IPS-NIHi7 (cell line): ENCODE measurements around the gene SMPD3.

Source experiments
- DNase-seq: peaks from one replicate; pipeline ENCODE4 v3.0.0; 2012; ENCODE audit warnings: mixed read lengths; ENCODE audit errors: extremely low spot score

The SMPD3 gene

DNA sequence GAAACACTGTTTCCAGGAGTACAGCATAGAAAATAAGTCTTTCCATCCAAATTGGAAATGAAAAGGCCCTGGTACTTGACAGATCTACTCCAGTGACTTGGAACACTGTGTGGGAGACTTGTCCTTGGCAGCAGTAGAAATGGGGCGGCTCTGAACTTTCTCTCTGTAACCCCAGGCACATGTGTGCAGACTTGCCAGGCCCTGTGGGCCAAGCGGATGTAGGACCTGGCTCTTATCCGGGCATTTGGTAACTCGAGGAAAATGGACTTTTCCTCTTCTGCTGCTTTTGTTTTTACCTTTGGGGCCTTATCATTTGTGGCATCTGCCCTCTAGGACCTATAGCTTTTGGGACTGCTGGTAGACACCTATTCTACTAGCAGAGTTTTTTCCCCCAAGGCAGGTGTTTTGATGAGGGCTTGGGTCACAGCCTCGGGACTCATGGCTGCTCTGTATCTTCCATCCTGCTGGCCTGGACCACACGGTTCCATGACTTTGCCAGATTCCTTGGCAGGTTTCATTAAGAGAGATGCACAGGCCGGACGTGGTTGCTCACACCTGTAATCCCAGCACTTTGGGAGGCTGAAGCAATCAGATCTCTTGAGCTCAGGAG lies 43.5 kb downstream of the SMPD3 start:
- DNase-seq: no peak

DNA sequence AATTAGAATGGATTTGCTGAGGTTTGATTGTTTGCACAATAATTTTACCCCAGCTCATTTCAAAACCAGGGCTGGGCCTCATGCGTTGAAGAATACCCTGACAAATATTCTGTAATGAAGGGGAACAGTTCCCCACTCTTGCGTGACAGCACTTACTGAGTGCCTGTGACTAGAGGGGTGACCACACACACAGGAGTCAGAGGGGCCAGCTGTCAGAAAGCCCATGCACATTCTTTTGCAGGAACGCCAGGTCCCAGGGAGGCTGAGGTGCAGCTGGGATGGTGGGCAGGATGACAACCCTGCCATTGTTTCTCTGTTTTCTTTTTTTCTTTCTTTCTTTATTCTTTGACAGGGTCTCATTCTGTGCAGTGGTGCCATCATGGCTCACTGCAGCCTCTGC lies 44.6 kb downstream of the SMPD3 start:
- DNase-seq: no peak

DNA sequence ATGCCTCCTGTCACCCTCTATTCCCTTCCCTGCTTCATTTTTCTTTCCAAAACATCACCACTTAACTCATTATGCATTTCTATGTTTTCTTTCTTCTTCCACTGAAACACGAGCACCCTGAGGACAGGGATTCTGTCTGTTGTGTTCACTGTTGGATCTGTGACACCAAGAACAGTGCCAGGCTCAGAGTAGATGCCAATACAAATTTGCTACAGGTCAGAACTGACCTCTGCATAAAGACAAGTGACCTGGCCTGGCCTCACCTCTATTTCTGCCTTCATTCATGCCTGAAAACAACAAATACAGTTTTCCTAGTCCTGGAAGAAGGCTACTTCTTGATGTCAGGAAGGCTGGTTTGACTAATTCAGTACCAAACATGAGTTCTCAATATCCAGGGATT lies 45.1 kb downstream of the SMPD3 start:
- DNase-seq: no peak

DNA sequence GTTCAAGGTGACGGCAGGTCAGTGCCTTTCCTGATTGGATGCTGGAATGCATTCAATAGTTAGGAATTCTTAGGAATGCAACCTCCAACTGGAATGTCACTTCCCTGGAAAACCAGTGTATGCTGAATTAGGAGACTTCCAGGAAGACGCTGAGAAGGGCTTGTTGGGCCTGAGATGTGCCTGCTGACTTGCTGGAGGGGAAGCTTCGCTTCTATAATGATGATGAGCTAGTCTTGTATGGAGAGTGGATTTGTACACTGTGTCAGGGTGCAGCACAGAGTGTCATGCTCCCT lies 45.6 kb downstream of the SMPD3 start:
- no peak for DNase-seq

DNA sequence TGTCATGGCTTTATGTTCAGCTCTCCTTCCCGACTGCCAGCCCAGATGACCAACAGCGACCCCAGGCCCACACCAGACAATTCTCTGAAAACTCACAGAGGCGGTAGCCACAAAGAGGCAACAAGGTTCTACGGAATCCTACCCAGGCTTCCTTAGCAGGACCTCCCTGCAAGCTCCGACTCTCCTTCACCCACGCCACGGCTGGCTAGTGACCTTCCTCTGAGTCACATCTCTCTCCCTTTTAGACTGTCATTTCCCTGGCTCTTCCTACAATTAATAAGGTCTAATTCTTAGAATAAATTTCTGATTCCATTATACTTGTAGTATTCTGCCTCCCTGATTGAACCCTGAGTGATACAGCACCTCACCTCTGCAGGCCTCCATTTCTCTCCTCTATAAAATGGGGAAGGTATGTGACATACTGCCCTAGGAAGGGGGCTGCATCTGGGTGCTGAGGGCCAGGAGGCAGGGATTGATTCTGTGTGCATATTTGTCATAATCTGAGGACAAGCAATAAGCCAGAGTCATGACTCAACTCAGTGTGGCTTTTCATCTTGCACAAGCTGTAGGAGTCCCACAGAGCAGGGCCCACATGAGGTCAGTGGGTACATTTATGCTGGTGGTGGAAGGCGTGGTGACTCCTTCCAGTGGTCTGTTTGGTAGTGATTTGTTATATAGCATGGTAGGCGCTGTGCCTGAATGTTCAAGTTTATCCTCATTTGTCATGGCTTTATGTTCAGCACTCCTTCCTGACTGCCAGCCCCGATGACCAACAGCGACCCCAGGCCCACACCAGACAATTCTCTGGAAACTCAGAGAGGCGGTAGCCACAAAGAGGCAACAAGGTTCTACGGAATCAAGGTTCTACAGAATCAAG lies 46.2 kb downstream of the SMPD3 start:
- no peak for DNase-seq

DNA sequence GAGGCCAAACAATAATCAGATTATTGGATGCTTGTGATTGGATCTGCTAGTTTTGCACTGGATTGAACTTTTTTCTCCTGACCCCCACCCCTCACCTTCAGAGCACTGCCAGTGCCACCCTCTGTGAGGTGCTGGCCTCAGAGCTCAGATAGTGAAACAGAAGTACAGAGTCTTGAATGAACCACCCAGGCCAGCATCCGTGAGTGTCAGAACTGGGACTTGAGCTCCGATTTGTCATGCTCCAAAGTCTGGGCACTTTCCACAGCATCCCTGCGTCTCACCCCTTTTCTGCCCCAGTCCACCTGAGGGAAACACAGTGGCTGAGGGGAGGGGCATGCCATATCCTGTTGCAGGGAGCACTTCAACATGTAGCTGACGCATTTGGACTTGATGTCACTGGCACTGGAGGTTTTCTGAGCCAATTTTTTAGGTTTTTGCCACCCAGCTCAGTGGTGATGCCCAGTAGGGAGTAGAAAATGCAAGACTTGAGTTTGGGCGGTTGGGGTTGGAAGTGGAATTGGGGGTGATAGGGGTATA lies 47.3 kb downstream of the SMPD3 start:
- DNase-seq: no peak

DNA sequence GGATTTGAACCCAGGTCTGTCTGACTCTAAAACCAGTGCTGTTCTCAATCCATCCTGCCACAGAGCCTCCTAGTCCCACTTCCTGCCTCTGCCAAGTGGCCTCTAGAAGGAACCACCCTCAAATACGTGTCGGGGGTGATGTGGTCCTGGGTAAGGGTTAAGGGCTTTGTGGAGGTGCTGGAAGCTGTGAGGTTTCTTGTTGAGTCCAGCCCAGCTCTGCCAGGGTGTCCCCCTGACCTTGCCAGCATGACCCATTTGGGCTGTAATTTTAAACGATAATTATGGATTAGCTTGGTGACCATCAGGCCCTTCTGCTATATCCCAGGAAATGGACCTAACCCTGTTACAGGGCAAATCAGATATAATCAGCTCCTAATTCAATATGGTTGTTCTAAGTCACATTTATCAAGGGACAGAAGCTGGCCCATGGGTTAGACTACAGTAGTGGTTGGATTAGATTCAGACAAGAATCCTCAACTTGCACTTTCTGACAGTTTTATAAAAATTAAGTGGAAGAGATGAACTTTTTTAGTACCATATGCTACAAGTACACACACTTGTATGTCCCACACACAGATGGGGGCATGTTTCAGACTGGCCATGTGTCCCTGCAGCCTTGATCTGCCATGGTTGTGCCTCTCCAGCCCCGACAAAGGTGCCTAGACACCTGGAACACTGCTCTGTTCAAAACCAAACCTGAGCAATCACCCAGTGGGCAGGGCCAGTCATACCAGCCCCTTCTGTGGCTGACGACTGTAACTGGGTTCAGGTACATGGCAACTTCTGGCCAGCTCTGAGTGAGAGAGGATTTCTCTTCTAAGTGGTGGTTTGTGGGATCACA lies 48.0 kb downstream of the SMPD3 start:
- no peak for DNase-seq

DNA sequence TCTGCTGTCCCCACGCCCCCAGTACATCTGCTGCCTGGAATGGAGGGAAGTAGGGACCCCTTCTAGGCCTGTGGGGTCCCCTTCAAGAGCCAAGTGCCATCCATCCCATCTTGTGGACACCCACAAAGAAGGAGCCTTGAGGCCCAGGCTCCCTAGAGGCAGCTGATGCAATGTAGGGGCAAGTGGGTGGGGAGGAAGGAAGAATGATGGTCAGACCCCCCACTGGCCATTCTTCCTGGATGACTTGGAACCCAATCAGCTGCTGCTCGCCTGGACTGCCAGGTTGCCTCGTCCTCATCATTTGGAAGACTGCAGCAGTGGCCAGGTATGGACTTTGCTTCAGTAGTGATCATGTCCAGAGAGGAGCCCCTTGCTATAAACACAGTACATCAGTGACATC lies 48.9 kb downstream of the SMPD3 start:
- no peak for DNase-seq

DNA sequence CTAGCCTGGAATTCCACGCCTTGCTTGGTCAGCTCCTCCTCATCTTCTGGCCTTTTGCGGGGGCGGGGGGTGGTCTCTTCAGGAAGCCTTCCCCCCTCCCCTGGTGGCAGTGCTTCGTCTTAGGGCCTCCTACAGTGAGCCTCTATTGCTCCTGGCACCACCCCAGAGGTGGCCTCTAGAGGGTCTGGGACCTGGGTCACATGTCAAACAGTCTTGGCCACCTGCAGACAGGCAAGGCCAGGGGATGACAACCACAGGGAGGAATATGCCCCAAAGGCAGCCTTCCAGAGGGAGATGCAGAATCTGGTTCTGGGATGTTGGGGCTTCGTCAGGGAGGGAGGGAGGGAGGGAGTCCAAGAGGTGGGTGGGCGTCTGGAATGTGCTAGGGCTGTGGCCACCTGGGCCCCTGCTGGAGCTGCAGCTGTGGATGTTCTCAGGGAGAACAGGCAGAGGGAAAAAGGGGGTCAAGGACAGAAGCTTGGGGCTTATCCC lies 50.6 kb downstream of the SMPD3 start:
- no peak for DNase-seq

DNA sequence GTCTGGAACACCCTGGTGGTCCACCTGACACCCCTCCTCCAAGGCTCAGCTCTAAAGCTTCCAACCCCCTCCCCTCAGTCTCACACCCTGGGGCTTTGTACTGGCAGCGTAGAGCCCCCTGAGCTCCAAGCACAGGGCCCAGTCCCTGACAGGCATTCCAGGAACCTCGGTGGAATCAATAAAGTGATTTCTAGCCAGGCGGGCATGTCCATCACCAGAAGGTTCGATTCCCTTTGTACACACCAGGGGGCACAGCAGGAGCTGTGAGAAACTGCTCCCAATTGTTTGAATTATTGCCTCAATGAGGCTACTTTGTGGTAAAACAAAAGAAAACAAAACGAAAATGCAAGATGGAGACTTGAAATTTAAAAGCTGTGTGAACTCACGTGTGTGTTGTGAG lies 51.8 kb downstream of the SMPD3 start:
- no peak for DNase-seq

DNA sequence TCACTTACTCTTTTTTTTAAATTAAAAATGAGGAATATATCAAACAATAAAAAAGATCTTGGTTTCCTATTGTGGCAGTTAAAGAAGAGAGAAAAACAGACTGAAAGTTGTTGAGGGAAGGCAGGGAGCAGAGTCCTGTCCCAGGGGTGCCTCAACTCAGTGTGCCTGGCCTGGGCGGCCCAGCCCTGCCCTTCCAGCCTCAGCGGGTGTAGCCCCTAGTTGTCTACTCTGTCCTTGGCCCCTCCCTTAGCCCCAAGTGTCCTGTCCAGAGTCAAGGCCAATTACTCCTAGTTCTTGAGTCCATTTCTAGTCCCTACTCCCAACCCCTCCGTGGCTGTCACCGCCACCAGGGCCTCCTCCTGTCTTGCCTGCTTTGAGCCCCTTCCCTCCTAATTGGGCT lies 52.5 kb downstream of the SMPD3 start:
- no peak for DNase-seq

DNA sequence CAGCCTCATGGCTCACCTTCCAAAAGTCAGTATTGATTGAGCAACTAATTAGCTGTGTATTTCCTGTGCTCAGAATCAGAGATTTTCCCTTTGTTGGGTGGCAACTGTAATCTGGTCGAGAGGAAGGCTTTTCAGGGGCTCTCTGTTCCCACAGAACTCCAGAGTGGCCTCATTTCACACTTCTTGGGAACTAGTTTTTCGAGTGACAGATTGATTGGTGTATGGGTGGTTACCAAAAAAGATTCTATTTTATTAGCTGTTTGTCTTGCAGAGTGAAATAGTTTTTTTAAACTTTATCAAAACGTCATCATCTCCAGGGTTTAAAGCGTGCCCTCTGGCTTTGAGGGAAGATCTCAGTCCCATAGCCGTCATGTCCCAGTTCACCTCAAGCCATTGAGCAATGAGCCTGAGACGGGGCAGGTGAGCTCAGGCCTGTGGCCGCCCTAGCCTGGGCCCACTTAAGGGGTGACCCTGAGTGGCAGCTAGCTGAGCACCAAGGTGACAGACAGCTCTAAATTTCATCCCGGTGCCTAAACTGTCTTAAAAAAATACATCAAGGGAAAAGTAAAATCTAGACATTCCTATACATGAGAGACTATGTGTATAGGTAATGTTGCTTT lies 53.0 kb downstream of the SMPD3 start:
- DNase-seq: no peak

DNA sequence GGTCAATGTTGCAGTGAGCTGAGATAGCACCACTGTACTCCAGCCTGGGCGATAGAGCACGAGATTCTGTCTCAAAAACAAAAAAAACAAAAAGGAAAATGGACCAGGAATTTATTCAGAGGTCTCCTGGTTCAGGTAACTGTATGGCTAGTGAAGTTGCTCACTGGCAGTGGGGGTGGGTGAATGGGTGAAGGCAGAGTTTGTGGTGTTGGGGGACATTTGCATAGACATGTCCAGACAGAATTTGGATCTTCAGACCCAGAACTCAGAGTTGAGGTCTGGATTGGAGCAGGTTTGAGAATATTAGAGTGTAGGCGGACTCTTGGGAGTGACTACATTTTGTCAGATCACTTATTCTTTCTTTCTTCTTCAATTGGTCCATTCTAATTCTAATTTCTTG lies 55.0 kb downstream of the SMPD3 start:
- DNase-seq: no peak

DNA sequence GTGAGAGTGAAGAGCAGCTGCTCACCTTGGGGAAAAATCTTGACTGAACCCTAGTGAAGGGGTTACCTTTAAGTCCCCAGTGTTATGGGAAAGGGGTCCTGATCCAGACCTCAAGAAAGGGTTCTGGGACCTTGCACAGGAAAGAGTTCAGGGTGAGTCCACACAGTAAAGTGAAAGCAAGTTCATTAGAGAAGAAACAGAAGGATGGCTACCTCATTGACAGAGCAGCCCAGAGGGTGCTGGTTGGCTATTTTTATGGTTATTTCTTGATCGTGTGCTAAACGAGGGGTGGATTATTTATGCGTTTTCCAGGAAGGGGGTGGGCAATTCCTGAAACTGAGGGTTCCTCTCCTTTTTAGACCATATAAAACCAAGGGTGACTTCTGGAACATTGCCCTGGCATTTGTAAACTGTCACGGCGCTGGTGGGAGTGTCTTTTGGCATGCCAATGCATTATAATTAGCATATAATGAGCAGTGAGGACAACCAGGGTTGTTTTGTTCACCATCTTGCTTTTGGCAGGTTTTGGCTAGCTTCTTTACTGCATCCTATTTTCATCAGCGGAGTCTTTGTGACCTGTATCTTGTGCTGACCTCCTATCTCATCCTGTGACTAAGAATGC lies 58.4 kb downstream of the SMPD3 start:
- DNase-seq: no peak

DNA sequence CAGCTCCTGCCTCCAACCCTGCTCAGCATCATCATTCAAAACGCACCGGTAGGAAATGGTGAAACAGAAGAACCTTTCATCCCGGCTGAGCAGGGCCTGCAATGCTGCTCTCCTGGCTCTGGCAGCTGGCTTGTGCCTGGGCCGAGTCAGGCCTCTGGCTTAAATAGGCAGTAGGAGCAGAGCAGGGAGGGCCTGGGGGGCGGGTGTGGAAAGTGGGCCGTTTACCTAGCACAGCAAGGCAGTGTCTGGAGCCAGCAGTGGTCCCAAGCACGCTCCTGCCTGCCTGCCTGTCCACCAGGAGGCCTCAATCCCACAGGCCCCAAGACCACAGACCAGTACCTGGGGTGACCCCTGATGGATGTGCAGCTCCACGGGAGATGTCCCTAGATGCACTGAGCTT lies 59.3 kb downstream of the SMPD3 start:
- no peak for DNase-seq

DNA sequence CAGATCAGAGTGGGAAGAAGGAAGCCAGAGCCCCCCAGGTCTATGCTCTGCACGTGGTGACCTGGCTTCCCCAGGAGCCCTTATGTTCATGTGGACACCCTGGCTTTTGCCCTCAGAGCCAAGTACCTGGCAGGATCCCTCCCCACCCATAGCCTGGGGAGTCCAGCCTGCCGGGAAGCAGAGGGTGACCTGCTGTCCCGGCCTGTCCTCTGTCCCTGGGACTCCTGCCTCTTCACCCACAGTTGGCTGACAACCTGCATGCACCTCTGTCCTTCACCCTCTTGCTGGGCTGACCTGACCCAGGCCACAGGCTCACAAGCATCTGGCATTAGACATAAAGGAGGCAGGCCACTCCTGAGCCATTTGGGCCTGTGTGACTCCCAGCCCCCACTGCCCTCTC lies 60.2 kb downstream of the SMPD3 start:
- DNase-seq: no peak

DNA sequence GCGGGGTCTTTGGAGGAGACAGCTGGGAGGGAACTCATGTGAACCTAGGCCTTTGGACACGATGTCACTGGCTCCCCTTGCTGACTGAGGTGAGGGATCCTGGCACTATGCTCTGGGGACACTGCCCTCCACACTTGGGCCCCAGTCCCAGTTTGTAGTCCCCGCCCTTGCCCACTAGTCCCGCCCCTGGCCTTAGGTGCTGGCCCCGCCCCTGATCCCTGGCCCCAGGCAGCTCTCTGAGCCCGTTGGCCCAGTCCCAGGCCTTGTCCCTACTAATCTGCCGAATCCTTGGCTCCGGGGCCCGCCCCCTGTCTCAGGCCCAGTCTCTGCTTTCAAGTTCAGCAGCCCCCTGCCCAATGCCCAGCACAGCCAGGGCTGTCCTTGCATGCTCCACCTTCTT lies 61.0 kb downstream of the SMPD3 start:
- peak; percentile 87 for DNase-seq

DNA sequence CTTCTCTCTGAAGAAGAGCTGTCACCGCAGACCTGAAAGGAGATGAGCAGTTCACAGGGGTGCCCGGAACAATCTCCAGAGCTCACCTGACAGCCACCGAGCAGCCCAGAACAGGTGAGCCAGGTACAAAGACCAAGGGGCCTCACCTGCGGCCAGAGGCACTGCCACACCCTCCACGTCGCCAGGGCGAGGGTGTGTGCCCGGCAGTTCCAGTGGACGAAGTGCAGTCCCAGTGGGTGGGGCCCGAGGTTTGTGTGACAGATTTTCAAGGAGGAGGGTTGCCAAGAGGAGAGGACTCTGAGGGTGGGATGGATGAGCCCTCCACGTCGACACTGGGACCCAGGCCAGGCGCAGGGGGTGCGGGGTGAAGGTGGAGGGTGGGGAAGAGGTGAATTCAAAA lies 61.7 kb downstream of the SMPD3 start:
- no peak for DNase-seq

DNA sequence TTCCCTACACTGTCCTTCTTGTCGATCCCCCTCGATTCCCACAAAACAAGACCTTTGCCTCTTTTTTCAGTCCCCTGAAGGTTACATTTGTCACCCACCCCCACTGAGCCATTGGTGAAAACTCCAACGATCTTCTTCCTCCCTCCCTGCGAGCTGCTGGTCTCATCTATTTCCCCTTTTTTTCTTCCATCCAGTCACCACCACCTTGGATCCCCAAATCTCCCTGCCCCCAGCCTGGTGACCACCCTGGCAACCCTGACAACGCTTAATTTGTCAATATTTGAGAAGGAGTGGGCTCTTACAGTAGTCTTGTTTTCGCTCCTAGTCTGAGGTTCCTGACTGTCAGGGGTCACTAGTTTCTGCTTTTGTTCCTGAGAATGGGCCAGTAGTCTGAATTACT lies 62.9 kb downstream of the SMPD3 start:
- no peak for DNase-seq

DNA sequence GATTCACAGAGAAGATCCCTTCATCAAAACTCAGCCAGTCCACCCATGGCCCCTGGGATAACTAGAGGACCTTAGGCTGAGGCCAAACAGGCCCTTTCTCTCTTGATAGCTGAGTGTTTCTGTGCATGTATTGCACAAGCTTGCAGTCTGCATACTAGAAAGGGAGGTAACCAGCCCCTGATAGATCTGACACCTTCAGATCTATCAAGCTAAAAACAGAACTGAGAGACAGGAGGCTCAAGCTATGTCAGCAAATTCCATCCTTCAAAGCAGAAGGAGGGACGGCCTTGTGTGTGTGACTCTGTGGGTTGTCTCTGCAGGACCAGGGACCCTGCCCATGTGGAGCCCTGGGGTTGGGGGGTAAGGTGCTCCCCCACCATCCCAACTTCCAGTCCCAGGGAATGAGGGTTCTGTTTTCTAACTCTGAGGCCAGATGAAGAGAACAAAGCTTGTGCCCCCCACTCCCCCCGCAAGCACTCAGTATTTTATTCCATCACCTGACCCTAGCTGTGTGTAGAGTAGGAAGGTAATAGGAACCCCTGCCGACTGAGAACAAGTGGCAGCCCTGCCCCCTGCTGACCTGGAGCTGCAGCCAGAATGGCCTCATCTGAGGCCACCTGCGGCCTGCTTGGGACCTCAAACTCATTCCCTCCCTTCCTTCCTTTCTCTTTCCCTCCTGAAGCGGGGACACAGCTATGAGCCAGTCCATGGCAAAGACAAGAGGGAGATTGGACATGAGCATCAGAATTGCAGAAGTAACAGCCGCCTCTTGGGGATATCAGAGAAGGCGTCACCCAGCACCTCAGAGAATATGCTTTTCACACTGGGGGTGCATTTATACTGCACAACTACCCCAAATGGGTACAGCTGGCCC lies 63.8 kb downstream of the SMPD3 start:
- no peak for DNase-seq

DNA sequence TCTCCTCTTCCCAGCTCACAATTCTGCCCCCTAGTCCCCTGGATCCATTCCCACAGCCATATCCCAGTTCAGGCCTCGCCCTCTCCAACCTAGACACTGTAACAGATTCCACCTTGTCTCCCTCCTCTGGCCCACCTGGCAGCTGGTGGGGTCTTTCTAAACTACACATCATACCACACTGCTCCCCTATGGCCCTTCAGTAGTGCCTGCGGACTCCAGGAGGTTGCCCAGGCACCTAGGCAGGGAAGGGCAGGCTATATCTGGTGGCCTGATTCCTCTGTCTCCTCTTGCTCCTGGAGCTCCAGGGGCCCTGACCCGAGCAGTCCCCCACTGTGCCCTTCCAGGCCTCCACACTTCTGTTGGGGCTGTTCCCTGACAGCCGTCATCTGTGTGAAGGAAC lies 64.5 kb downstream of the SMPD3 start:
- DNase-seq: no peak
